ENCODE measurements around the gene EDA2R.

- TF ChIP-seq CTCF (IDR thresholded peaks at IDR 0.05) (no peak), POLR2A (IDR thresholded peaks at IDR 0.05) (no peak), POLR2AphosphoS5 (IDR thresholded peaks at IDR 0.05; ENCODE audit: insufficient read depth in 1 of 2, low read depth in 1 of 2) (no peak)
These were observed 59.7 kb downstream of the EDA2R start for GRCh38 chrX:66579219-66579618.

Measured in vagina (tissue), 2 donors.